Trophoblast cell (in vitro differentiated cells and primary cell): ENCODE results near the gene NENF.

Experiments
- DNase-seq, 2 donors: peaks; one replicate each; pipeline ENCODE4 v3.0.0-alpha.2; 2016
- H2AFZ ChIP-seq: 2 replicates; pipeline ENCODE4 v1.6.1; 2013; ENCODE audit warnings: low read length, moderate library complexity, mild to moderate bottlenecking; ENCODE audit not compliant: insufficient read depth, poor library complexity
- H2AK5ac ChIP-seq: 2 replicates; pipeline ENCODE4 v1.6.1; 2013; ENCODE audit warnings: mild to moderate bottlenecking, low read length
- H2BK120ac ChIP-seq: 2 replicates; pipeline ENCODE4 v1.6.1; 2013; ENCODE audit warnings: low read length, mild to moderate bottlenecking, moderate library complexity; ENCODE audit not compliant: insufficient read depth, poor library complexity
- H2BK12ac ChIP-seq: 2 replicates; pipeline ENCODE4 v1.6.1; 2013; ENCODE audit warnings: mild to moderate bottlenecking, low read length, moderate library complexity
- H2BK5ac ChIP-seq: 2 replicates; pipeline ENCODE4 v1.6.1; 2013; ENCODE audit warnings: low read length, low read depth, moderate library complexity, mild to moderate bottlenecking; ENCODE audit not compliant: poor library complexity
- H3K14ac ChIP-seq: 2 replicates; pipeline ENCODE4 v1.6.1; 2013; ENCODE audit warnings: mild to moderate bottlenecking, low read length
- H3K18ac ChIP-seq: 2 replicates; pipeline ENCODE4 v1.6.1; 2013; ENCODE audit warnings: mild to moderate bottlenecking, low read length
- H3K23ac ChIP-seq: 2 replicates; pipeline ENCODE4 v1.6.1; 2013; ENCODE audit warnings: low read length
- H3K27ac ChIP-seq: 2 replicates; pipeline ENCODE4 v1.5.1; 2013; ENCODE audit warnings: low read depth, mild to moderate bottlenecking, inconsistent platforms, low read length, moderate library complexity
- H3K27me3 ChIP-seq: 2 replicates; pipeline ENCODE4 v1.6.1; 2013; ENCODE audit warnings: inconsistent platforms, mild to moderate bottlenecking, low read length, moderate library complexity; ENCODE audit not compliant: insufficient read depth
- H3K36me3 ChIP-seq, 2 experiments: 1 replicate in 1 of 2; 2 replicates in 1 of 2; pipeline ENCODE4 v1.6.1; 2013; ENCODE audit warnings: low read length in 2 of 2, mild to moderate bottlenecking in 2 of 2, moderate library complexity in 1 of 2; ENCODE audit not compliant: insufficient read depth in 2 of 2, control insufficient read depth in 1 of 2
- H3K4ac ChIP-seq: 2 replicates; pipeline ENCODE4 v1.6.1; 2013; ENCODE audit warnings: low read depth, mild to moderate bottlenecking, low read length, moderate library complexity
- H3K4me1 ChIP-seq, 2 experiments: 1 replicate in 1 of 2; 2 replicates in 1 of 2; pipeline ENCODE4 v1.6.1; 2013; ENCODE audit warnings: low read length in 2 of 2, mild to moderate bottlenecking in 2 of 2, moderate library complexity in 1 of 2; ENCODE audit not compliant: insufficient read depth in 2 of 2, control insufficient read depth in 1 of 2
- H3K4me2 ChIP-seq: 2 replicates; pipeline ENCODE4 v1.6.1; 2013; ENCODE audit warnings: inconsistent platforms, mild to moderate bottlenecking, low read length, moderate library complexity
- H3K4me3 ChIP-seq: 2 replicates; pipeline ENCODE4 v1.5.1; 2013; ENCODE audit warnings: mild to moderate bottlenecking, low read depth, low read length, inconsistent platforms
- H3K79me1 ChIP-seq: one replicate; pipeline ENCODE4 v1.6.1; 2013; ENCODE audit warnings: low read length
- H3K79me2 ChIP-seq: 2 replicates; pipeline ENCODE4 v1.6.1; 2013; ENCODE audit warnings: low read length, mild to moderate bottlenecking; ENCODE audit not compliant: control insufficient read depth, insufficient read depth, poor library complexity
- H3K9ac ChIP-seq: 2 replicates; pipeline ENCODE4 v1.6.1; 2013; ENCODE audit warnings: mild to moderate bottlenecking, low read length
- H3K9me3 ChIP-seq: 2 replicates; pipeline ENCODE4 v1.6.1; 2013; ENCODE audit warnings: low read depth, mild to moderate bottlenecking, control low read depth, inconsistent platforms, low read length; ENCODE audit not compliant: insufficient read depth
- H4K12ac ChIP-seq: 2 replicates; pipeline ENCODE4 v1.6.1; 2013; ENCODE audit warnings: low read depth, mild to moderate bottlenecking, low read length, moderate library complexity
- H4K8ac ChIP-seq: 2 replicates; pipeline ENCODE4 v1.6.1; 2013; ENCODE audit warnings: low read depth, mild to moderate bottlenecking, low read length, moderate library complexity
- H4K91ac ChIP-seq: one replicate; pipeline ENCODE4 v1.6.1; 2013; ENCODE audit warnings: low read depth, mild to moderate bottlenecking, low read length, moderate library complexity
- WGBS: extraction: QIAGEN DNeasy Blood & Tissue Kit; methylation state at CpG from one replicate; pipeline ENCODE4 v1.1.7; 2013; ENCODE audit warnings: missing lambda C conversion rate; ENCODE audit not compliant: insufficient read length, insufficient coverage; ENCODE audit errors: extremely low coverage; 5-methylcytosine and 5-hydroxymethylcytosine counted together

NENF gene

DNA sequence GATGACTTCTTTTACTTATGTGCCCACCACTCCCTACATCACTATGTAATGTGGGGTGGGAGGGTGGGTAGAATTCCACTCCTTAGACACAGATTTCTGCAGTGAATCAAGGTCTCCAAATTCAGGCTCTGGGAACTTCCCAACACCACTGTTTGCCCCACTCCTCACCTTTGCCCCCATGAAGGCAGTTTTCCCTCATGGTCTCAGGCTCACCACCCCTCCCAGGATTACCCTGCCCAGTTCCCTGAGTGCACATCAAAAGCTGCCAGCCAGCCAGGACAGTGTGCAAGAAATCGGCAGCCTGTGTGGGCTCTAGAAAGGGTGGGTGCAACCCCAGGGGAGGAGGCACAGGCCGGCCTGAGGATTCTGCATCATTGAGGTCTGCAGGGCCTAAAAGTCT is 14.8 kb downstream of the NENF start:
- no peak overlapping the region for H3K4me2 ChIP-seq
- no CpG with 5 or more reads among the region's 2 CpGs for WGBS
- no peaks in the 10 kb centered on the region for H3K79me1 ChIP-seq
- H2BK120ac ChIP-seq: no peak overlapping the region
- H3K4me1 ChIP-seq: no peaks in the 10 kb centered on the region
- no peaks in the 10 kb centered on the region for H3K36me3 ChIP-seq
- no peak overlapping the region for H3K18ac ChIP-seq
- no peak overlapping the region for H2BK5ac ChIP-seq
- no peak overlapping the region for H3K4me3 ChIP-seq
- no peak overlapping the region for H3K23ac ChIP-seq
- H4K12ac ChIP-seq: no peak overlapping the region
- H4K8ac ChIP-seq: no peak overlapping the region
- H4K91ac ChIP-seq: no peak overlapping the region
- no peak overlapping the region for H2AFZ ChIP-seq
- H3K79me2 ChIP-seq: no peaks in the 10 kb centered on the region
- no peaks in the 10 kb centered on the region for H3K27me3 ChIP-seq
- no peak overlapping the region for H2BK12ac ChIP-seq
- no peak for DNase-seq
- H3K27ac ChIP-seq: no peak overlapping the region
- peaks cover 2% of the 10 kb centered on the region for H3K9me3 ChIP-seq
- H3K9ac ChIP-seq: no peak overlapping the region
- no peak overlapping the region for H3K14ac ChIP-seq
- H2AK5ac ChIP-seq: no peak overlapping the region
- H3K4ac ChIP-seq: no peak overlapping the region

DNA sequence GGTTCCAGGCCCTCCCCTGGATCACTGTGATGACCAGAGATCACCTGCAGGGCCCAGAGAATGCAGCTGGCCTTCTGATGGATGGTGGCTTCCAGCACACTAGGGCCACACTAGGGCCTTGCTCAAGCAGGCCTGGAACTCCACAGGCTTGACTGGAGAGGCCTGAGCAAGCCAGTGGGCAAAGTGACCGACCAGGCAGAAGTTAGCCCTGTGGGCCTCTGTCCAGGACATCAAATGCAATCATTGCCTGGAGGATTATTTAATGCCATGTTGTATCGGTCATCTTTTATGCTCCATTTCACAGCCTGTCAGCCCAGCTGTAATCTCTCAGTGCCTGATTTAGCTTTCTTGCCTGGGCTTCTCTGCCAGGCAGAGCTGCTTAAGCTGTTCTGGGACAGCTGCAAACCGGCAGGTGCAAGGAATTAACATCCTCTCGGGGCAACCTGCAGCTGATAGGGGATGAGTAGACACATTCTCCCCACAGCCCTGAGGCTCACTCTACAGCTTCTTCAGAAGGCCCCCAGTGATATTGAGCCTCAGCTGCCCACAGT is 17.7 kb downstream of the NENF start:
- Histone ChIP-seq H3K9ac (peak overlapping the region; percentile 33), H3K36me3 (no peaks in the 10 kb centered on the region), H2AFZ (no peak overlapping the region), H4K91ac (no peak overlapping the region), H3K18ac (no peak overlapping the region), H4K8ac (no peak overlapping the region), H3K4me3 (no peak overlapping the region), H3K14ac (no peak overlapping the region), H3K9me3 (peaks cover 2% of the 10 kb centered on the region), H2BK12ac (no peak overlapping the region), H3K27me3 (no peaks in the 10 kb centered on the region), H2AK5ac (no peak overlapping the region), H2BK5ac (no peak overlapping the region), H2BK120ac (no peak overlapping the region), H3K23ac (no peak overlapping the region), H4K12ac (no peak overlapping the region), H3K4me2 (no peak overlapping the region), H3K27ac (no peak overlapping the region), H3K79me2 (no peaks in the 10 kb centered on the region), H3K4me1 (no peaks in the 10 kb centered on the region), H3K79me1 (no peaks in the 10 kb centered on the region), H3K4ac (no peak overlapping the region)
- no CpG with 5 or more reads among the region's 4 CpGs for WGBS
- DNase-seq: no peak

DNA sequence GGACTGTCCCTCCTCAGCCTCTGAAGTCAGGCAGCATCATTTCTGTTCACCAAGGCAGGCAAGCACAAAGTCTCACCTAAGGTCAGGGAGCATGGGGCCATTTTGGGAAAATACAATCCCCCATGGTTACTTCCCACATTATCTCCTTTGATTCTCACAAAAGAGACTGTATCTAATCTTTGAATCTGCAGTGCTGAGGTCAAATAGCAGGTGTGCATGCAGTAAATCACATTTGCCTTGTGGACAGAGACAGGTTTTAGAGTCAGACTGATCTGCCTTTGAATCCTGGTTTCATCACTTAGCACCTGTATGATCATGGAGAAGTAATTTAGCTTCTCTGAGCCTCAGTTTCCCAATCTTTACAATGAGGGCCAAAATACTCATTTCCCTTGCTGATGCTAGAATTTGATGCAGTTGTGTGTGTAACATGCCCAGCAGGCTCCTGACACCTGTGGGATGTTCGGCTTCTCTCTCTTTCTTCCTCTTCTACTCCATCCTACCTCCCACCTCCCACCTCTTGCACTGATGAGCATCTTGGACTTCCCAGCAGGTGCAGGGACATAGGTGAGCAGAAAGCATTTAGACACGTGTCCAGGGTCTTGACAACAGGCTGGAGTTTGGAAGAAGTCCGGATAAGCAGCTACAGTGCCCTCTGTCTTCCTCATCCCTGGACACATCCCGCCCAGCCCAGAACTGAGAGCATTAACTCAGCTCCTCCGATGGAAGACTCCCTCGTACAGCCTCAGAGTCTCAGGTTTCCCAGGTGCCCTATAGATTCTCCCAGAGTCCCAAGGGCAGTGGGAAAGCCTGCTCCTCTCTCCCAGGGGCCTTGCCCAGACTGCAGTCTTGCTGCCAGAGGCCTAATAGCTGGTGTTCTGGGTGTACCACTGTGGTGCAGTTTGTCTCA is 18.9 kb downstream of the NENF start:
- Histone ChIP-seq H3K4me1 (no peaks in the 10 kb centered on the region), H3K9me3 (peaks cover 2% of the 10 kb centered on the region), H2AK5ac (no peak overlapping the region), H3K9ac (no peak overlapping the region), H3K27me3 (no peaks in the 10 kb centered on the region), H2BK5ac (no peak overlapping the region), H3K36me3 (no peaks in the 10 kb centered on the region), H3K4ac (no peak overlapping the region), H3K23ac (no peak overlapping the region), H4K91ac (no peak overlapping the region), H3K4me3 (no peak overlapping the region), H4K12ac (no peak overlapping the region), H2BK12ac (no peak overlapping the region), H3K79me2 (no peaks in the 10 kb centered on the region), H3K27ac (no peak overlapping the region), H2BK120ac (no peak overlapping the region), H2AFZ (no peak overlapping the region), H3K18ac (no peak overlapping the region), H3K79me1 (no peaks in the 10 kb centered on the region), H3K4me2 (no peak overlapping the region), H3K14ac (no peak overlapping the region), H4K8ac (no peak overlapping the region)
- DNase-seq: no peak
- WGBS: no CpG with 5 or more reads among the region's 6 CpGs

DNA sequence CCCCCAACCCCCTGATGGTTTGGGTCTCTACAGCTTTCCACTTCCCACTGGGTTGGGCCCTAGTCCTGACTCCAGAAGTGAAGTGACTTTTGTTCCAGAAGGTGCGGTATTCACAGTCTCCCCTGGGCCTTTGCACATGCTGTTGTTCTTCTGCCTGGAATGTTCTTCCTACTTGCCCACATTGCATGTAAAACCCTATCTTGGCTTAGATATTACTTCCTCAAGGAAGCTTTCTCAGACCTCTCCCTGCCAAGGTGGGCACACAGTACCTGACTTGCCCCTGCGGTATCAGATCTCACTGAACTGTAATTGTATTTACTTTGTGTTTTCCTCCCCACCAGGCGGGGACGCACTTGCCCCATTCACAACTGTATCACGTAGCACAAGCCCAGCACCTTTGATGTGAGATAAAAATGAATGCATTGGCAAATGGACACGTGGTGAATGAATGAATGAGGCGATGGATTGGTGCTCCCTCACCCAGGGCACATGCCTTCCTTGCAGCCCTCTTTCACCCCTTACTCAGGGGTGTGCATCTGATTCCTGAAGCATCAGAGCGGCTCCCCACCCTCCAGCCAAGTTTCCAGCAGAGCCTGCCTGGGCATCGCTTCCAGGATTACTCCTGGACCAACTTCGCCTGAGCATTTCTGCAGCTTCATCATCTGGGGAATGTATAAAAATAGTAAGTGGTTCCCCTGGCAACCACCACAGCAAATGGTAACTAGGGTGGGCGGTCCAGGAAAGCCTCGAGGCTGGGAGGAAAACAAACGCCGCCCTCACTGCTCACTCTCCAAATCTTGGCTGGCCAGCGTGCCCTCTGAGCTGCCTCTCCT is 19.8 kb downstream of the NENF start:
- H2BK5ac ChIP-seq: no peak overlapping the region
- no peak for DNase-seq
- H2BK120ac ChIP-seq: no peak overlapping the region
- no peak overlapping the region for H4K12ac ChIP-seq
- no peak overlapping the region for H2AFZ ChIP-seq
- H3K79me2 ChIP-seq: no peaks in the 10 kb centered on the region
- H3K36me3 ChIP-seq: no peaks in the 10 kb centered on the region
- no peak overlapping the region for H3K4me3 ChIP-seq
- H4K8ac ChIP-seq: no peak overlapping the region
- no peak overlapping the region for H2AK5ac ChIP-seq
- no peak overlapping the region for H3K18ac ChIP-seq
- H3K23ac ChIP-seq: no peak overlapping the region
- no peak overlapping the region for H3K14ac ChIP-seq
- WGBS: no CpG with 5 or more reads among the region's 15 CpGs
- H3K27ac ChIP-seq: no peak overlapping the region
- H3K4me2 ChIP-seq: no peak overlapping the region
- no peak overlapping the region for H3K9ac ChIP-seq
- H3K27me3 ChIP-seq: no peaks in the 10 kb centered on the region
- H4K91ac ChIP-seq: no peak overlapping the region
- H2BK12ac ChIP-seq: no peak overlapping the region
- H3K4ac ChIP-seq: no peak overlapping the region
- peaks cover 2% of the 10 kb centered on the region for H3K9me3 ChIP-seq
- no peaks in the 10 kb centered on the region for H3K79me1 ChIP-seq
- no peaks in the 10 kb centered on the region for H3K4me1 ChIP-seq
